HepG2 (cell line): ENCODE results near the gene UBQLN1. TPM values are rescaled to one million over a fixed set of nuclear protein-coding genes. Genes with fewer than 3 reads are reported as not detected.
A peak's percentile ranks its signal among the peaks of the same experiment; 100 is the strongest.

Source experiments
- BRF2 ChIP-seq: sonication (generic); formaldehyde crosslinking; IDR thresholded peaks from 2 replicates; pipeline ENCODE4 v1.8.1; 2022; ENCODE audit warnings: mild to moderate bottlenecking, missing genetic modification reagents
- CTCF ChIP-seq: sonication (generic); formaldehyde crosslinking; IDR thresholded peaks from 2 replicates; pipeline ENCODE4 v1.5.0; 2020; ENCODE audit warnings: mild to moderate bottlenecking, missing genetic modification reagents, moderate library complexity
- FOXJ3 ChIP-seq: sonication (generic); formaldehyde crosslinking; IDR thresholded peaks from 2 replicates; pipeline ENCODE4 v1.4.0; 2020; ENCODE audit warnings: missing genetic modification reagents, mild to moderate bottlenecking, borderline replicate concordance
- GLMP ChIP-seq: sonication (generic); formaldehyde crosslinking; IDR thresholded peaks from 2 replicates; pipeline ENCODE4 v1.9.0; 2021; ENCODE audit warnings: missing genetic modification reagents, mild to moderate bottlenecking, borderline replicate concordance
- HNF4G ChIP-seq, 2 experiments: sonication (generic) in 1 of 2; formaldehyde crosslinking in 1 of 2; IDR thresholded peaks; 2 replicates each; pipeline versions ENCODE4 v1.4.0 to v1.6.1; 2011 to 2020; ENCODE audit warnings: borderline replicate concordance in 2 of 2, low read depth in 2 of 2, mild to moderate bottlenecking in 2 of 2, low read length in 1 of 2, missing genetic modification reagents in 1 of 2, moderate library complexity in 1 of 2
- NFE2 ChIP-seq: sonication (generic); formaldehyde crosslinking; IDR thresholded peaks from 2 replicates; pipeline ENCODE4 v1.4.0; 2020; ENCODE audit warnings: missing genetic modification reagents
- ONECUT2 ChIP-seq: sonication (generic); formaldehyde crosslinking; IDR thresholded peaks from 2 replicates; pipeline ENCODE4 v1.4.0; 2020; ENCODE audit warnings: missing genetic modification reagents
- RFX5 ChIP-seq: IDR thresholded peaks from 2 replicates; pipeline ENCODE4 v1.6.1; 2011; ENCODE audit warnings: low read depth, low read length, improper control_type of control experiment
- SNRNP70 ChIP-seq: fragments of 200-400 bp; formaldehyde crosslinking; IDR thresholded peaks from 2 replicates; pipeline ENCODE4 v1.6.1; 2017; ENCODE audit warnings: mild to moderate bottlenecking, low read depth, low read length, moderate library complexity
- ZFP36 ChIP-seq: fragments of 150-350 bp; IDR thresholded peaks from 2 replicates; pipeline ENCODE4 v1.6.1; 2018; ENCODE audit warnings: borderline replicate concordance, low read length, low read depth; ENCODE audit not compliant: partially characterized antibody
- ZMYM3 ChIP-seq: sonication (generic); formaldehyde crosslinking; IDR thresholded peaks from 2 replicates; pipeline ENCODE4 v1.5.1; 2020; ENCODE audit warnings: mild to moderate bottlenecking, missing genetic modification reagents
- ZNF644 ChIP-seq: IDR thresholded peaks from 2 replicates; pipeline ENCODE4 v1.6.1; 2016; ENCODE audit warnings: low read depth
- ZNF879 ChIP-seq: sonication (generic); formaldehyde crosslinking; IDR thresholded peaks from 2 replicates; pipeline ENCODE4 v1.8.1; 2023; ENCODE audit warnings: missing genetic modification reagents
- polyA plus RNA-seq, 8 experiments: library from polyadenylated mRNA; depleted of rRNA in 3 of 8; stranded (reverse) in 7 of 8; unstranded in 1 of 8; fragments of >200 nt; fragmentation: Illumina TruSeq in 4 of 8; extraction: Trizol in 4 of 8; gene quantifications; 2 replicates each; pipeline versions ENCODE4 v1.2.1 to v1.2.3, GENCODE V29; 2011 to 2016; ENCODE audit warnings: low read depth in 4 of 8, missing spikeins in 1 of 8, mixed read lengths in 1 of 8; ENCODE audit not compliant: insufficient read depth in 1 of 8
- total RNA-seq, 5 experiments: library from RNA; depleted of rRNA; stranded (reverse); fragments of >200 nt; fragmentation: Illumina TruSeq; extraction: Trizol; gene quantifications; 2 replicates each; pipeline ENCODE4 v1.2.3, GENCODE V29; 2016; ENCODE audit warnings: low read depth in 1 of 5
- TF ChIP-seq, protein P1 (sequence below): sonication (generic); formaldehyde crosslinking; IDR thresholded peaks from 2 replicates; pipeline ENCODE4 v1.4.0; 2020; ENCODE audit warnings: missing genetic modification reagents, borderline replicate concordance
- TF ChIP-seq, protein P2 (sequence below): sonication (generic); formaldehyde crosslinking; IDR thresholded peaks from 2 replicates; pipeline ENCODE4 v1.5.0; 2020; ENCODE audit warnings: missing genetic modification reagents
- TF ChIP-seq, protein P3 (sequence below): fragments of 450-650 bp; IDR thresholded peaks from 2 replicates; pipeline ENCODE4 v1.6.1; 2017; ENCODE audit warnings: mild to moderate bottlenecking

The UBQLN1 gene
- total and polyA plus RNA-seq, 2 of the 13 experiments (the other 11 are each of a cell fraction or from before 2014, with no cell fraction given), result 78.1 to 83.8 TPM

DNA sequence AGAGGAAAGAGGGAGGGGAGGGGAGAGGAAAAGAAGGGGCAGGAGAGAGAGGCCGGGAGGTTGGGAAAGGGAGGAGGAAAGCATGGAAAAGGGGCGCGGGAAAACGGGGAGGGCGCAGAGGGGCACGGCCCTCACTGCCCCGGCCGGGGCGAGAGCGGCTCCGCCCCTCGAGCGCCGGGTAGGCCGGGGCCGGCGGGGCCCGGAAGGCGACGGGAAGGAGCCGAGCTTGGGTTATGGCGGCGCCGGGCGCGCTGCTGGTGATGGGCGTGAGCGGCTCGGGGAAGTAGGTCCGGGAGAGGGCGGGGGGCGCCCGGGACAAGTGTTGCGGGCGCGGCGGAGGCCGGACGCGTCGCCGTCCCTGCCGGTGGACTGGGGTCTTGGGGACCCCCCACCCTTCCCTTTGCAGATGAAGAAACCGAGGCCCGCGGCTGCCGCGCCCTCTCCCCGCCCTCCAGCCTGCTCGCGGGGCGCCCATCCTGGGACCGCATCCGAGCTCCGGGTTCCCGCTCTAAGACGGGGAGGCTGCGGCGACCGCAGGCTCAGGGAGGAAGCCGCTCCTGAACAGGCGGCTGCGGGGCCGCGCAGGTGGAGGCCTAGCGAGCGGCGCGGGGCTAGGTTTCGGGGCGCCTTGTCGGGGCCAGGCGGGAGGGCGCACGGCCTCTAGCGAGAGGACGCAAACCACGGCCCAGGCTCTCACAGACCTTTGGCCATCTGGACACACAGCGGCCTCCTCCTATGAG, 84.6 kb downstream of the UBQLN1 start, which contains the start of gene IDNK (continued):
- TF ChIP-seq BRF2 (CRISPR knock-in tag) (no peak), CTCF (peak; percentile 12; the same call in 1 of the 2 replicates), ZFP36 (no peak), FOXJ3 (CRISPR knock-in tag) (no peak), ZMYM3 (CRISPR knock-in tag) (no peak), NFE2 (CRISPR knock-in tag) (no peak), ONECUT2 (no peak), ZNF879 (no peak), RFX5 (no peak), HNF4G (IDR thresholded peaks at IDR 0.05; ENCODE audit: borderline replicate concordance, low read depth, low read length) (0 out of 2 replicates have a peak, but pooled peaks have one; percentile 6), HNF4G (CRISPR knock-in tag; IDR thresholded peaks at IDR 0.05; ENCODE audit: borderline replicate concordance, low read depth) (no peak), GLMP (CRISPR knock-in tag) (no peak), SNRNP70 (no peak), ZNF644 (CRISPR knock-in tag) (no peak)
- TF ChIP-seq, protein P1, sequence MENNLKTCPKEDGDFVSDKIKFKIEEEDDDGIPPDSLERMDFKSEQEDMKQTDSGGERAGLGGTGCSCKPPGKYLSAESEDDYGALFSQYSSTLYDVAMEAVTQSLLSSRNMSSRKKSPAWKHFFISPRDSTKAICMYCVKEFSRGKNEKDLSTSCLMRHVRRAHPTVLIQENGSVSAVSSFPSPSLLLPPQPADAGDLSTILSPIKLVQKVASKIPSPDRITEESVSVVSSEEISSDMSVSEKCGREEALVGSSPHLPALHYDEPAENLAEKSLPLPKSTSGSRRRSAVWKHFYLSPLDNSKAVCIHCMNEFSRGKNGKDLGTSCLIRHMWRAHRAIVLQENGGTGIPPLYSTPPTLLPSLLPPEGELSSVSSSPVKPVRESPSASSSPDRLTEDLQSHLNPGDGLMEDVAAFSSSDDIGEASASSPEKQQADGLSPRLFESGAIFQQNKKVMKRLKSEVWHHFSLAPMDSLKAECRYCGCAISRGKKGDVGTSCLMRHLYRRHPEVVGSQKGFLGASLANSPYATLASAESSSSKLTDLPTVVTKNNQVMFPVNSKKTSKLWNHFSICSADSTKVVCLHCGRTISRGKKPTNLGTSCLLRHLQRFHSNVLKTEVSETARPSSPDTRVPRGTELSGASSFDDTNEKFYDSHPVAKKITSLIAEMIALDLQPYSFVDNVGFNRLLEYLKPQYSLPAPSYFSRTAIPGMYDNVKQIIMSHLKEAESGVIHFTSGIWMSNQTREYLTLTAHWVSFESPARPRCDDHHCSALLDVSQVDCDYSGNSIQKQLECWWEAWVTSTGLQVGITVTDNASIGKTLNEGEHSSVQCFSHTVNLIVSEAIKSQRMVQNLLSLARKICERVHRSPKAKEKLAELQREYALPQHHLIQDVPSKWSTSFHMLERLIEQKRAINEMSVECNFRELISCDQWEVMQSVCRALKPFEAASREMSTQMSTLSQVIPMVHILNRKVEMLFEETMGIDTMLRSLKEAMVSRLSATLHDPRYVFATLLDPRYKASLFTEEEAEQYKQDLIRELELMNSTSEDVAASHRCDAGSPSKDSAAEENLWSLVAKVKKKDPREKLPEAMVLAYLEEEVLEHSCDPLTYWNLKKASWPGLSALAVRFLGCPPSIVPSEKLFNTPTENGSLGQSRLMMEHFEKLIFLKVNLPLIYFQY (CRISPR knock-in tag), result no peak
- TF ChIP-seq, protein P2, sequence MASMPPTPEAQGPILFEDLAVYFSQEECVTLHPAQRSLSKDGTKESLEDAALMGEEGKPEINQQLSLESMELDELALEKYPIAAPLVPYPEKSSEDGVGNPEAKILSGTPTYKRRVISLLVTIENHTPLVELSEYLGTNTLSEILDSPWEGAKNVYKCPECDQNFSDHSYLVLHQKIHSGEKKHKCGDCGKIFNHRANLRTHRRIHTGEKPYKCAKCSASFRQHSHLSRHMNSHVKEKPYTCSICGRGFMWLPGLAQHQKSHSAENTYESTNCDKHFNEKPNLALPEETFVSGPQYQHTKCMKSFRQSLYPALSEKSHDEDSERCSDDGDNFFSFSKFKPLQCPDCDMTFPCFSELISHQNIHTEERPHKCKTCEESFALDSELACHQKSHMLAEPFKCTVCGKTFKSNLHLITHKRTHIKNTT, result no peak
- TF ChIP-seq, protein P3, sequence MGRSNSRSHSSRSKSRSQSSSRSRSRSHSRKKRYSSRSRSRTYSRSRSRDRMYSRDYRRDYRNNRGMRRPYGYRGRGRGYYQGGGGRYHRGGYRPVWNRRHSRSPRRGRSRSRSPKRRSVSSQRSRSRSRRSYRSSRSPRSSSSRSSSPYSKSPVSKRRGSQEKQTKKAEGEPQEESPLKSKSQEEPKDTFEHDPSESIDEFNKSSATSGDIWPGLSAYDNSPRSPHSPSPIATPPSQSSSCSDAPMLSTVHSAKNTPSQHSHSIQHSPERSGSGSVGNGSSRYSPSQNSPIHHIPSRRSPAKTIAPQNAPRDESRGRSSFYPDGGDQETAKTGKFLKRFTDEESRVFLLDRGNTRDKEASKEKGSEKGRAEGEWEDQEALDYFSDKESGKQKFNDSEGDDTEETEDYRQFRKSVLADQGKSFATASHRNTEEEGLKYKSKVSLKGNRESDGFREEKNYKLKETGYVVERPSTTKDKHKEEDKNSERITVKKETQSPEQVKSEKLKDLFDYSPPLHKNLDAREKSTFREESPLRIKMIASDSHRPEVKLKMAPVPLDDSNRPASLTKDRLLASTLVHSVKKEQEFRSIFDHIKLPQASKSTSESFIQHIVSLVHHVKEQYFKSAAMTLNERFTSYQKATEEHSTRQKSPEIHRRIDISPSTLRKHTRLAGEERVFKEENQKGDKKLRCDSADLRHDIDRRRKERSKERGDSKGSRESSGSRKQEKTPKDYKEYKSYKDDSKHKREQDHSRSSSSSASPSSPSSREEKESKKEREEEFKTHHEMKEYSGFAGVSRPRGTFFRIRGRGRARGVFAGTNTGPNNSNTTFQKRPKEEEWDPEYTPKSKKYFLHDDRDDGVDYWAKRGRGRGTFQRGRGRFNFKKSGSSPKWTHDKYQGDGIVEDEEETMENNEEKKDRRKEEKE, result no peak
